Testis (tissue), 2 donors: ENCODE data around the gene FOXN3.

Experiments used
- POLR2A ChIP-seq: fragments of 450-650 bp; IDR thresholded peaks from one replicate; pipeline ENCODE4 v1.6.1; 2017; ENCODE audit warnings: antibody characterized with exemption, mild to moderate bottlenecking, moderate library complexity
- TF ChIP-seq, protein P1 (sequence below), 3 experiments: fragments of 450-650 bp in 2 of 3; fragments of 200-600 bp in 1 of 3; sonication (generic) in 1 of 3; IDR thresholded peaks; one replicate each; pipeline ENCODE4 v1.5.1; 2016 to 2019; ENCODE audit warnings: antibody characterized with exemption in 3 of 3, mild to moderate bottlenecking in 2 of 3, moderate library complexity in 1 of 3

DNA sequence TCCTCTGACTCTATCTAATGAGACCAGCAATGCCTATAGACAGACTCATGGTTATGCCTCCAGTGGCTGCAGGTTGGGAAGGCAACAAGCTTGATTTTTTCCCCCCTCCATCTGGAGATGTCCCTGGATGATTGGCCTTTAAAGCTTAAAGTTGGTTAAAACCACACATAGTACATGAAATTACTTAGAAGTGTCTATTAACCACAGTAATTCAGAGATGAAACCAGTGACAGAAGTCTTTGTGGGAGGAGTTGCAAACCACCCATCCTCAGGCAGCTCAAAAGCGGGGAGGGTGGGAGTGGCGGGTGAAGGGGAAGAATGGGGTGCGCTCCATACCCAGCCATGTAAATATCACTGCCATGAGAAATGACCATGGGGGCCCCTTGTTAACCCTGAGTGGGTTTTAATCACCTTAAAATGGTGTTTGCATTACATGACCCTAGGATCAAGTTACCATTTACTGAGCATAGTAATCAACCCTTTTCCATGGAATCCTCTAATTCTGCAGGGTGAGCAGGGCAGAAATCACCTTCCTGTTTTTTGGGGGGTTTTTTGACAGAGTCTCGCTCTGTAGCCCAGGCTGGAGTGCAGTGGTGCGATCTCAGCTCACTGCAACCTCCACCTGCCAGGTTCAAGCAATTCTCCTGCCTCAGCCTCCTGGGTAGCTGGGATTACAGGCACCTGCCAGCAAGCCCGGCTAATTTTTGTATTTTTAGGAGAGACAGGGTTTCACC is 133.5 kb downstream of the FOXN3 start:
- TF ChIP-seq, protein P1, sequence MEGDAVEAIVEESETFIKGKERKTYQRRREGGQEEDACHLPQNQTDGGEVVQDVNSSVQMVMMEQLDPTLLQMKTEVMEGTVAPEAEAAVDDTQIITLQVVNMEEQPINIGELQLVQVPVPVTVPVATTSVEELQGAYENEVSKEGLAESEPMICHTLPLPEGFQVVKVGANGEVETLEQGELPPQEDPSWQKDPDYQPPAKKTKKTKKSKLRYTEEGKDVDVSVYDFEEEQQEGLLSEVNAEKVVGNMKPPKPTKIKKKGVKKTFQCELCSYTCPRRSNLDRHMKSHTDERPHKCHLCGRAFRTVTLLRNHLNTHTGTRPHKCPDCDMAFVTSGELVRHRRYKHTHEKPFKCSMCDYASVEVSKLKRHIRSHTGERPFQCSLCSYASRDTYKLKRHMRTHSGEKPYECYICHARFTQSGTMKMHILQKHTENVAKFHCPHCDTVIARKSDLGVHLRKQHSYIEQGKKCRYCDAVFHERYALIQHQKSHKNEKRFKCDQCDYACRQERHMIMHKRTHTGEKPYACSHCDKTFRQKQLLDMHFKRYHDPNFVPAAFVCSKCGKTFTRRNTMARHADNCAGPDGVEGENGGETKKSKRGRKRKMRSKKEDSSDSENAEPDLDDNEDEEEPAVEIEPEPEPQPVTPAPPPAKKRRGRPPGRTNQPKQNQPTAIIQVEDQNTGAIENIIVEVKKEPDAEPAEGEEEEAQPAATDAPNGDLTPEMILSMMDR (IDR thresholded peaks at IDR 0.05) = no peak
- TF ChIP-seq POLR2A = no peak
